Skin of body (tissue), 2 donors: Measurements from ENCODE around the gene NT5C1B. TPM values are rescaled to one million over a fixed set of nuclear protein-coding genes. Genes with fewer than 3 reads are reported as not detected.

Source experiments
- DNase-seq: peaks from one replicate; lab custom pipeline; 2025; lab: John Stamatoyannopoulos, UW
- total RNA-seq: library from RNA; depleted of rRNA; stranded (reverse); fragments of >200 nt; gene quantifications from one replicate; pipeline ENCODE4 v1.2.3, GENCODE V29; 2014

Gene NT5C1B
- total RNA-seq, 1 donor from 2014 or later, result not detected

GRCh38 chr2:18551169-18551568 lies 38.2 kb downstream of the NT5C1B start:
- DNase-seq, result no peak

- no peak for DNase-seq
These were observed 38.9 kb downstream of the NT5C1B start for GRCh38 chr2:18550433-18550832.

- no peak for DNase-seq
These were observed 40.3 kb downstream of the NT5C1B start for GRCh38 chr2:18549083-18549482.

DNA sequence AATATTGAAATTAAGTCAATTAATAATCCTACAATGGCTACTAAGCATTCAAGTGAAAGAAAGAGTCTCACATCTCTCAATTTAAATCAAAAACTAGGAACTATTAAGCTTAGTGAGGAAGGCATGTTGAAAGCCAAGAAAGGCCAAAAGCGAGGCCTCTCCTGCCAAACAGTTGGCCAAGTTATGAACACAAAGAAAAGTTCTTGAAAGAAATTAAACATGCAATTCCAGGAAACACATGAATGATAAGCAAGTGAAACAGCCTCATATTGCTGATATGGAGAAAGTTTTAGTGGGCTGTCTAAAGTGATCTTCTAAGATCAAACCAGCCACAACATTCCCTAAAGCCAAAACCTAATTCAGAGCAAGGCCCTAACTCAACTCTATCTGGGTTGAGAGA lies 40.7 kb downstream of the NT5C1B start:
- no peak for DNase-seq

DNA sequence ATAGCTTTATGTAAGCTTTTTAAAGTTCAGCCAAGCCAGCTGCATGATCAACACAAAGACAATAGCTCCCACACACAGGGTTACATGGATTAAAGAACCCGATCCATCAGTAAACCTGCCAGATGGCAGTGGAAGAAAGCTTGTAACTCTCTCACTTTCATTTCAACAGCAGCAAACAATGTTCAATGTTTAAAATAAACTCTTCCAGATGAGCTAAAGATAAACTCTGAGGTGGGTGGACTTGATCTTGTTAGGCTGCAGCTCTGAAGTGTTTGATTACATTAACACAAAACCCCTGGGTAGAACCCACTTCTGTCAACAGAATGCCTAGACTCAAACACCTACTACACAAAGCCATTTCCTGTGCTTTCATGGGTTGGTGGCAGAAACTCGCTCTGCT lies 42.8 kb downstream of the NT5C1B start:
- DNase-seq, result no peak

GRCh38 chr2:18545384-18545783 lies 44.0 kb downstream of the NT5C1B start:
- no peak for DNase-seq

DNA sequence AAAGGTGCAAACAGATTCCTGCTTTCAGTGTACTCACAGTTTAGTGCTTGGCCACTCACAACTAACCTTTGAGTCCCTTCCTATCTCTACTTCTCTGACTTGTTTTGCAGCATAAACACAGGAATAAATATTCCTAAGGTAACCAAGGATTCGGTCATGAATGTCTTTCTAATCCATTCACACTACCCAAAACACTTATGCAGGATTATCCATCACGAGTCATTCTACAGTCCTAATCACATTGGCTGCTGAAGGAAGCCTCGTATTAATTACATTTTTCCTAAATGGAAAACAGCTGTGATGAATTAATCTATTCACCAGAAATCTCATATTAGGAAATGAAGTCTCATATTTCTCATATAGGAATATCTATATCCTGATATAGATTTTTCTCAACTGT lies 45.2 kb downstream of the NT5C1B start:
- no peak for DNase-seq

DNA sequence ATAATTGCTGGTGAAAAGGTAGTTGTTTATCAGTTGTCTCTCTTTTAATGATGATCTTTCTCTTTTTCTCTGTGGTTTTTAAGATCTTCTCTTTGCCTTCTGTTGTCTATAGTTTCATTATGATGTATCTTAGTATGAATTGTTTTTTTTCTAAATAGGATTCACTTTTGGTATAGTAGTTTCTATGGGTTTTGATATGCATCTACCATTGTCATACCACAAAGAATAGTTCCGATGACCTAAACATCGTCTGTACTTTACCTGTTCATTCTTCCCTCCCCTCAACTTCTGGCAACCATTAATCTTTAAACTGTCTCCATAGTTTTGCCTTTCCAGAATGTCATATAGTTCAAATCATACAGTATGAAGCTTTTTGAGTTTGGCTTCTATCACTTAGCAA lies 48.5 kb downstream of the NT5C1B start:
- DNase-seq, result no peak

DNA sequence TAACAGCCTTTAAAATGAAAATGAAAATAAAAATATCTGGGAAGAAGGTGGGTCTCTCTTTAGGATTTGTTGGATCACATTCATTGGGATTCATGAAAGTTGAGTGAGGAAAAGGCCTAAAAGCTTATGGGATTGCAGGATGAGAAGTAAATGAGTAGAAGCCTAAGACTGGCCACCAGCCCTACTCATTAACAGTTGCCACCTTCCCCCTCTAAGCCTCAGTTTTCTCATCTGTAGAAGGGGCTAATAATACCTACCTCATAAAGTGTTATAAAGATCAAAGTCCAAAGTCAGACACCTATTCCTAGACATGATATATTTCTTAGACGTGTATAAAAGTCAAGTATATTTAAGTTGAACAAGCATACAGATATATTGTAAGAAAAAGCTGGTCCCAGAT lies 52.7 kb downstream of the NT5C1B start:
- DNase-seq, result no peak

- no peak for DNase-seq
These were observed 53.3 kb downstream of the NT5C1B start for GRCh38 chr2:18536100-18536499.

DNA sequence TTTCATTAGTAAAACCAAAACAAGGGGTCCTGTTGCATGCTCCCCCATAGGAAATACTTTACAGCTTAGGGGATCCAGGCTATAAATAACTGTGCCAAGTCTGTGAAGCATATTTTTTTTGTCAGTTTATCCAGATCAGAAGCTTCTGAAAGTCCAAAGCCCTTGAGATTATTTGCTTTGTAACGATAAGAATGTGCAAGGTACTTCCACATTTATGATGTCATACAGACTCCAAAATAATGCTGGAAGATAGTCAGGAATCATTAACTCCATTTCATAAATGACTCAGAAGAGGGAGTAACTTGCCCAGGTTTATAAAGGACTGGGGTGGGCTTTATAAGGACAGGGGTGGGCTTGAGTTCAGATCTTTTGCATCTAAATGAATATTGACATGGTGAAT lies 58.2 kb downstream of the NT5C1B start:
- DNase-seq, result no peak

DNA sequence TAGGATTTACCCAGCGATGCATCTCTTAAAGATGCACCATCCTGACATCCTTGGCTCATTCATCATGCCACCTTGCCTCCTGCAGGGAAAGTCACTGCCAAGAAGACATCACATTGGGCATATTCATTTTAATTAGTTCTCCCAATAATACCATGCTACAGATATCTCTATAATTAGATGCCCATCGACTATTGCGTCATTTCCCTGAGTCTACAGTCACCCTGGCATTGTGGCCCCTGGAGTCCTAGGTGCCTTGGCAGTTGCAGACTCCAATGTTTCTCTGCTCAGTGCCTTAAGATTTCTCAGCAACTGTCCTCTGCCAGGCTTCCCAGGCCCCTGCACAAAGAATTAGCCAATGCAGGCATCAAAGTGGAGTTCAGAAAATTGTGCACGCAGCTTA lies 61.5 kb downstream of the NT5C1B start:
- DNase-seq, result no peak

DNA sequence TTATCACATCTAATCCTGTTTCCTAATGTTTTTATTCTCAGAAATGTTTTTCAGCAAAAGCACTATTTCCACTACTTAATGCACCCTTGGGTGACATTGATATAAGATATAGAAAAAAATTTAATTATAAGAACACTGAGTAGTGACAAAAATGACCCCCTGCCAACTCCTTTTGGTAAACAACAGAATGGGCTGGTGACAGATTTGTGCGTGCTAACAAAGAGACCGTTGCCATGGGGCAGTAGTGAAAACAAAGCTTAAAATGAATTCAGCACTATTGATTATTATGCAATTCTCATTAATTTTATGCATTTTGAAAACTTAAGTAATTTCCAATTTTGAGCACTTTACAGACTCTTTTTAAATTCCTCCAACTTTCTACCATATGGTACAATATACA lies 62.0 kb downstream of the NT5C1B start:
- no peak for DNase-seq

- peak; percentile 10 for DNase-seq
These were observed 62.9 kb downstream of the NT5C1B start for GRCh38 chr2:18526429-18526828.

- DNase-seq, result peak; percentile 22
These were observed 63.5 kb downstream of the NT5C1B start for GRCh38 chr2:18525852-18526251.

DNA sequence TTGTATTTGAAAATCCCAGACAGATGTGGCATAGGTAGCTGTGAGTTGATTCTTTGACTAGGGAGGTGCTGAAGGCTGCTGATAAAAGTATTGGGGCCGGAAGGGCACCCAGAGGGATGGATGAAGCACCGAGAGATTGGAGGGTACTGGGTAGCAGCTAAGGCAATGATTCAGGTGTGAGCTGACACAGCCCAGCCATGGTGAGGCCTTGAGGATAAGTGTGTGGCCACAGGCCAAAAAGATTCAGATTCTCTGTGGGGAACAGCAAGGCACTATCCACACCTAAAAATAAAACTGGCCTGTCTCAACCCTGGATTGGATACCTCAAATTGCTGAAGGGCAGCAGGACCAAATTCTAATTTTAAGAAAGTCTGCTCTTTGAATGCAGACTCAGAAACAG lies 64.1 kb downstream of the NT5C1B start:
- no peak for DNase-seq

GRCh38 chr2:18522484-18523146 lies 66.8 kb downstream of the NT5C1B start:
- no peak for DNase-seq

DNA sequence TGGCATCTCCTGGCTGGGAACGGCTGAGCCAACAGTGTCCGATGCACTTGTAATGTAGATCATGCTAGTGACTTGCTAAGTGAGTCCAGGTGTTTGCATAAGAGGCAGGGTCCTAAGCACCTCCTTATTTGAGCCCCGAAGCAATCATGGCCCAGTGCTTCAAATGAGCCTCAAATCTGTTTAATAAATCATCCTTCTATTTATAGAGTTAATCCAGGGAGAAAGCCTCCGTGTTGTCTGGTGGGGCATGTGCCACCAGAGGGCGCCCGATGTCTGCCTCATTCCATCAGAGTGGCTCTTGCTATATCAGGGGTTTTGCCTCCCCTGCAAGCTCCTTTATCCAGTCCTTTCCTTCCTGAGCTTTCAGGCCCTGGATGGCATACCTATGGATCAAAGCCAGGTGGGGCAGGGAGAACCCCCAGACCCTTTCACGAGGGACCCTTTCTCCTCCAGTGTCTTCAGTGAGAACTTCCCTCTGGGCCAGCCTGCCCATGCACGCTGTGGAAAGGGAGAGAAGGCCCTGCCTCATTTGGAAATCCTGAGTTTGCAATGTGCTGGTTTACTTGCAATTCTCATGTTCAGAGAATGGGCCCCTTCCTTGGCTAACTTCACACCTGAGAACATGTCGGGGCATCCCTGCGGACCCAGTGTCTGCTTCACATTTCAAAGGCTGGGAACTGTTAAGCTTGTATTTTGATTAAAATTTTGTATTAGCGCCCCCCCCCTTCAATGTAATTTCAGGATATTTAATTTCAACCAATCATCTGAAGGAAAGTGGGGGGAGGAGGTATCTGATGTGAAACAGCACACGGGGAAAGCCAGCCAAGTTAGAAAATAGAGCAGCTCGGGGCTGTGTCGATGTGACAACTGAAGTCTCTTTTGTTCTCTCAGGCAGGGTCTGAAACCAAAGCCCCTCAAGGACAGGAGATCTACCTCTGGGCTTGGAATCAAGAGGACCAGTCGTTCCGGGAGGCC lies 68.6 kb downstream of the NT5C1B start:
- peak; percentile 97 for DNase-seq

GRCh38 chr2:18519914-18520450 lies 69.4 kb downstream of the NT5C1B start:
- peak; percentile 97 for DNase-seq

- DNase-seq, result no peak
These were observed 71.0 kb downstream of the NT5C1B start for GRCh38 chr2:18518116-18519111.

- DNase-seq, result no peak
These were observed 72.0 kb downstream of the NT5C1B start for GRCh38 chr2:18517386-18517785.
